Endothelial cell of umbilical vein (primary cell): ENCODE measurements around the gene SCN2B. TPM values are rescaled to one million over a fixed set of nuclear protein-coding genes. Genes with fewer than 3 reads are reported as not detected.

Experiments used
- BruUV-seq: library from RNA; stranded (reverse); fragments of 400-500 nt; replicated peaks from 2 replicates; lab custom pipeline; 2021; lab: Mats Ljungman, UMichigan
- CTCF ChIA-PET: fragments of 300-600, 350-600 bp; sonication (Branson Sonifier 250); formaldehyde crosslinking; loops from one replicate; lab custom pipeline; 2021; ENCODE audit warnings: antibody characterized with exemption, inconsistent platforms; lab: Charles Lee
- POLR2A ChIA-PET: fragments of 300-600, 350-600 bp; sonication (Branson Sonifier 250); formaldehyde crosslinking; loops from one replicate; lab custom pipeline; 2021; ENCODE audit warnings: antibody characterized with exemption, inconsistent platforms; lab: Charles Lee
- DNase-seq: peaks from one replicate; pipeline ENCODE4 v3.0.0-alpha.2; 2011; ENCODE audit warnings: low read depth, low spot score
- FAIRE-seq: peaks from 2 replicates; lab custom pipeline; 2011; peaks lifted over from hg19 to GRCh38; lab: Jason Lieb, UNC
- H2AFZ ChIP-seq: 2 replicates; pipeline ENCODE4 v1.6.0; 2012; ENCODE audit warnings: low read depth, low read length, control low read depth, inconsistent platforms
- H3K27ac ChIP-seq: 2 replicates; pipeline ENCODE4 v1.5.1; 2011; ENCODE audit warnings: low read depth, mild to moderate bottlenecking, control low read depth, low read length, moderate library complexity; ENCODE audit not compliant: insufficient read depth
- H3K27me3 ChIP-seq, 2 experiments: 2 replicates each; pipeline versions ENCODE4 v1.6.0 to v1.6.1; 2011; ENCODE audit warnings: low read length in 2 of 2, mixed read lengths in 1 of 2; ENCODE audit not compliant: control insufficient read depth in 2 of 2, insufficient read depth in 2 of 2
- H3K36me3 ChIP-seq, 2 experiments: 2 replicates in 1 of 2; 3 replicates in 1 of 2; pipeline ENCODE4 v1.5.1; 2011; ENCODE audit warnings: low read length in 2 of 2, mild to moderate bottlenecking in 1 of 2, moderate library complexity in 1 of 2; ENCODE audit not compliant: control insufficient read depth in 2 of 2, insufficient read depth in 2 of 2; ENCODE audit errors: extremely low read depth in 1 of 2
- H3K4me1 ChIP-seq: 3 replicates; pipeline ENCODE4 v1.5.1; 2011; ENCODE audit warnings: mild to moderate bottlenecking, low read length; ENCODE audit not compliant: control insufficient read depth, insufficient read depth; ENCODE audit errors: extremely low read depth
- H3K4me2 ChIP-seq: 2 replicates; pipeline ENCODE4 v1.6.1; 2011; ENCODE audit warnings: low read length, control low read depth, mixed read lengths; ENCODE audit not compliant: insufficient read depth
- H3K4me3 ChIP-seq, 3 experiments: fragments of 200-600 bp in 1 of 3; sonication (generic), shearing (Covaris generic) in 1 of 3; replicated peaks in 1 of 3; 2 replicates each; pipeline ENCODE4 v1.5.1; 2011 to 2016; ENCODE audit warnings: control low read depth in 3 of 3, low read length in 3 of 3, mild to moderate bottlenecking in 2 of 3, inconsistent platforms in 1 of 3, low read depth in 1 of 3, moderate library complexity in 1 of 3; ENCODE audit not compliant: insufficient read depth in 1 of 3
- H3K79me2 ChIP-seq: 2 replicates; pipeline ENCODE4 v1.6.0; 2012; ENCODE audit warnings: low read length, inconsistent platforms; ENCODE audit not compliant: control insufficient read depth, insufficient read depth
- H3K9ac ChIP-seq: replicated peaks from 2 replicates; pipeline ENCODE3; 2011; ENCODE audit warnings: low read length, control low read depth; ENCODE audit not compliant: insufficient read depth; ENCODE audit errors: extremely low read depth
- H3K9me1 ChIP-seq: replicated peaks from 3 replicates; pipeline ENCODE4 v1.6.0; 2011; ENCODE audit warnings: mild to moderate bottlenecking, low read length; ENCODE audit not compliant: control insufficient read depth, insufficient read depth; ENCODE audit errors: extremely low read depth
- H3K9me3 ChIP-seq: replicated peaks from 2 replicates; pipeline ENCODE4 v1.5.1; 2012; ENCODE audit warnings: low read length, inconsistent platforms; ENCODE audit not compliant: control insufficient read depth, insufficient read depth
- H4K20me1 ChIP-seq: replicated peaks from 2 replicates; pipeline ENCODE3; 2011; ENCODE audit warnings: mild to moderate bottlenecking, low read length; ENCODE audit not compliant: control insufficient read depth, insufficient read depth; ENCODE audit errors: extremely low read depth
- EZH2 ChIP-seq: IDR thresholded peaks from 2 replicates; pipeline ENCODE4 v1.6.1; 2012; ENCODE audit warnings: borderline replicate concordance, low read depth, mild to moderate bottlenecking, moderate library complexity, low read length, inconsistent platforms; ENCODE audit not compliant: severe bottlenecking
- FOS ChIP-seq: IDR thresholded peaks from 2 replicates; pipeline ENCODE4 v1.6.1; 2011; ENCODE audit warnings: mild to moderate bottlenecking, low read length, moderate library complexity, borderline replicate concordance; ENCODE audit not compliant: insufficient read depth
- GATA2 ChIP-seq: IDR thresholded peaks from 2 replicates; pipeline ENCODE4 v1.7.0; 2011; ENCODE audit warnings: low read depth, mild to moderate bottlenecking, moderate library complexity, mixed read lengths, low read length; ENCODE audit not compliant: insufficient read length, insufficient read depth
- JUN ChIP-seq: IDR thresholded peaks from 2 replicates; pipeline ENCODE4 v1.6.1; 2011; ENCODE audit warnings: borderline replicate concordance, low read depth; ENCODE audit not compliant: insufficient read length, insufficient read depth
- MYC ChIP-seq: IDR thresholded peaks from one replicate; pipeline ENCODE4 v1.6.1; 2011; ENCODE audit warnings: mild to moderate bottlenecking, low read depth, low read length
- POLR2A ChIP-seq: IDR thresholded peaks from 2 replicates; pipeline ENCODE4 v1.6.1; 2012; ENCODE audit warnings: low read depth, mild to moderate bottlenecking, control low read depth, low read length
- POLR2AphosphoS5 ChIP-seq: IDR thresholded peaks from 2 replicates; pipeline ENCODE4 v1.6.1; 2012; ENCODE audit warnings: low read depth, mild to moderate bottlenecking, control low read depth, low read length, moderate library complexity; ENCODE audit not compliant: insufficient read depth
- dilution Hi-C: fragments of 300-500 bp; cut with MboI; formaldehyde crosslinking; loops from one replicate; pipeline ENCODE4 v1.15.0; 2019; ENCODE audit warnings: low sequenced_read_pairs; ENCODE audit not compliant: extremely low pct_ligation_motif_present
- intact Hi-C: fragments of 100-400 bp; cut with micrococcal nuclease; formaldehyde crosslinking; loops from one replicate; pipeline ENCODE4 v1.10.0; 2022
- polyA plus RNA-seq, 4 experiments: library from polyadenylated mRNA; depleted of rRNA in 3 of 4; stranded (reverse) in 3 of 4; unstranded in 1 of 4; fragments of >200 nt; gene quantifications; 2 replicates each; pipeline versions ENCODE4 v1.2.1 to v1.2.3, GENCODE V29; 2011 to 2012; ENCODE audit warnings: missing spikeins in 1 of 4
- total RNA-seq: library from RNA; stranded (reverse); gene quantifications from 2 replicates; pipeline ENCODE4 v1.2.3, GENCODE V29; 2021
- TF ChIP-seq, protein P1 (sequence below): IDR thresholded peaks from 2 replicates; pipeline ENCODE4 v1.6.1; 2011; ENCODE audit not compliant: insufficient read depth, insufficient read length
- TF ChIP-seq, protein P2 (sequence below), 2 donors: IDR thresholded peaks; 1 replicate in 1 of 2; 2 replicates in 1 of 2; pipeline ENCODE4 v1.5.1; 2011; ENCODE audit warnings: low read length in 2 of 2, mild to moderate bottlenecking in 2 of 2, moderate library complexity in 2 of 2, control low read depth in 1 of 2, inconsistent platforms in 1 of 2, low read depth in 1 of 2; ENCODE audit not compliant: insufficient read depth in 1 of 2; ENCODE audit errors: extremely low read depth in 1 of 2

Gene SCN2B
- total and polyA plus RNA-seq, 2 donors (not counting 3 experiments of a cell fraction or from before 2014, with no cell fraction given) = not detected

DNA sequence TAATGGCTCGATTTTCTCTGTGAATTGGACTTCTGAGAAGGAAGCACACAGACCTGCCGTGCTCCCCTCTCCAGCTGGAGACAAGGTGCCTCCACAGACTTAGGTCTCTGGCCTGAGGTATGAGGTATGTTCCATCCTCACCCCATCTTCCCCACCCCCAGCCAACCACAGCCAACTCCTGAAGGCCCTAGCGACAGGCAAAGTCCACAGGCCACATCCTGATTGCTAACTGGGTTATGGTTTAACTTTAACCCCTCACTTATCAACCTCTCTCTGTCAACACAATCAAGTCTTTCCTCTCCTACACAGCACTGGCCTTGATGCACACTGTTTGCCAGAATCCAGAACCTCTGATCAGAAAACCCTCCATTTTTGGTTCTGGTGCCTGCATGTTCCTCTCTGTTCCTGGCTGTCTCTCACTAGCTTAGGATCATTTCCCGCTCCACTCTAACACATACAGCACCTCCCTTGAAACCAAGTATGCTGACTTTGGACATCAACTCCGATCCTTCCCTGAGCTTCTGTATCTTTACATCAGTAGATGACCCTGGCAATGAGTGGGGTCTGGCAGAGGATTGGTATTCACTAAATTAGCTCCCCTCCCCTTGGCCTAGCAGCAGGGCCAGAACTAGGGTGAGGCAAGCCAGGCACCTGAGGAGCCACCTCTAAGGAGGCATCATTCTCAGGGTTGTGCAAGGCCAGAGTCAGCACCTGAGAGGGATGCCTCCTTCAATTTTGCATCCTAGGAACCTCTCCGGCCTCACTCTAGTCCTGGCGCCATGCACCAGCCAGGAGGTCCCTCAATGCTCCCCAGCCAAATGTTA, 26.4 kb upstream of the SCN2B start:
- ChIA-PET POLR2A (interaction anchor here (0.5 kb wide), 1 partner anchor 675 kb away, joined by 5 read pairs; no protein-coding TSS in a partner anchor), CTCF (interaction anchor here (0.7 to 1.9 kb wide), 7 partner anchors 9 to 92 kb away, joined by 3 to 6 read pairs (median 4); partner anchors contain the start of gene MPZL2)
- DNase-seq = no peak
- H3K9me1 ChIP-seq = no peaks in the 10 kb centered on the region
- intact Hi-C loops (no loop called here), dilution Hi-C loops (no loop called here)
- BruUV-seq = no TSS peak
- no peak overlapping the region for H3K4me3 ChIP-seq
- TF ChIP-seq, protein P1, sequence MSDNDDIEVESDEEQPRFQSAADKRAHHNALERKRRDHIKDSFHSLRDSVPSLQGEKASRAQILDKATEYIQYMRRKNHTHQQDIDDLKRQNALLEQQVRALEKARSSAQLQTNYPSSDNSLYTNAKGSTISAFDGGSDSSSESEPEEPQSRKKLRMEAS = no peak
- no peak for TF ChIP-seq POLR2A
- TF ChIP-seq EZH2 = no peak
- TF ChIP-seq JUN = no peak
- no peak for TF ChIP-seq MYC
- no peak for TF ChIP-seq FOS
- TF ChIP-seq, protein P2, sequence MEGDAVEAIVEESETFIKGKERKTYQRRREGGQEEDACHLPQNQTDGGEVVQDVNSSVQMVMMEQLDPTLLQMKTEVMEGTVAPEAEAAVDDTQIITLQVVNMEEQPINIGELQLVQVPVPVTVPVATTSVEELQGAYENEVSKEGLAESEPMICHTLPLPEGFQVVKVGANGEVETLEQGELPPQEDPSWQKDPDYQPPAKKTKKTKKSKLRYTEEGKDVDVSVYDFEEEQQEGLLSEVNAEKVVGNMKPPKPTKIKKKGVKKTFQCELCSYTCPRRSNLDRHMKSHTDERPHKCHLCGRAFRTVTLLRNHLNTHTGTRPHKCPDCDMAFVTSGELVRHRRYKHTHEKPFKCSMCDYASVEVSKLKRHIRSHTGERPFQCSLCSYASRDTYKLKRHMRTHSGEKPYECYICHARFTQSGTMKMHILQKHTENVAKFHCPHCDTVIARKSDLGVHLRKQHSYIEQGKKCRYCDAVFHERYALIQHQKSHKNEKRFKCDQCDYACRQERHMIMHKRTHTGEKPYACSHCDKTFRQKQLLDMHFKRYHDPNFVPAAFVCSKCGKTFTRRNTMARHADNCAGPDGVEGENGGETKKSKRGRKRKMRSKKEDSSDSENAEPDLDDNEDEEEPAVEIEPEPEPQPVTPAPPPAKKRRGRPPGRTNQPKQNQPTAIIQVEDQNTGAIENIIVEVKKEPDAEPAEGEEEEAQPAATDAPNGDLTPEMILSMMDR (IDR thresholded peaks at IDR 0.05; ENCODE audit: extremely low read depth in 1 of 2, insufficient read depth in 1 of 2, low read depth in 1 of 2, low read length in 2 of 2) = no peak
- TF ChIP-seq POLR2AphosphoS5 = no peak
- TF ChIP-seq GATA2 = no peak
- FAIRE-seq = no peak
- no peak overlapping the region for H3K9ac ChIP-seq
- H4K20me1 ChIP-seq = no peaks in the 10 kb centered on the region
- H3K9me3 ChIP-seq = no peaks in the 10 kb centered on the region
- no peaks in the 10 kb centered on the region for H3K36me3 ChIP-seq
- H3K4me1 ChIP-seq = peaks cover 15% of the 10 kb centered on the region
- H3K27ac ChIP-seq = no peak overlapping the region
- H3K4me2 ChIP-seq = no peak overlapping the region
- no peak overlapping the region for H2AFZ ChIP-seq
- no peaks in the 10 kb centered on the region for H3K79me2 ChIP-seq
- H3K27me3 ChIP-seq = no peaks in the 10 kb centered on the region
